Mucosa of descending colon (tissue), 3 donors: ENCODE measurements around the gene ABCG4. TPM values are rescaled to one million over a fixed set of nuclear protein-coding genes. Genes with fewer than 3 reads are reported as not detected.
A peak's percentile ranks its signal among the peaks of the same experiment; 100 is the strongest.

Source experiments
- ATAC-seq: fragments of 200-7000 bp; cut with Tn5 transposase; one replicate; pipeline ENCODE4 v1.9.1; 2020; ENCODE audit warnings: mild to moderate bottlenecking, moderate library complexity
- DNase-seq, 3 donors: peaks; one replicate each; pipeline ENCODE4 v3.0.0-alpha.2; 2020
- H3K36me3 ChIP-seq: fragments of 200-600 bp; one replicate; pipeline ENCODE4 v1.8.0; 2021; ENCODE audit warnings: low read depth, mild to moderate bottlenecking
- H3K4me1 ChIP-seq: fragments of 200-600 bp; one replicate; pipeline ENCODE4 v1.8.0; 2021; ENCODE audit warnings: low read depth, mild to moderate bottlenecking
- H3K4me3 ChIP-seq: fragments of 200-600 bp; one replicate; pipeline ENCODE4 v1.8.0; 2021; ENCODE audit warnings: mild to moderate bottlenecking
- H3K9me3 ChIP-seq: fragments of 200-600 bp; one replicate; pipeline ENCODE4 v1.8.0; 2021; ENCODE audit warnings: mild to moderate bottlenecking
- intact Hi-C, 2 donors: fragments of 100-400 bp; cut with DNase I in 1 of 2; cut with micrococcal nuclease in 1 of 2; formaldehyde crosslinking; loops; one replicate each; pipeline versions ENCODE4 v1.11.0 to v1.11.1; 2022; cut with DNase I, micrococcal nuclease
- total RNA-seq, 3 donors: library from RNA; stranded (reverse); fragmentation: NEBNext Ultra II Directional in 2 of 3; extraction: Animal tissue kit (Norgen Biotek cat#: 25700) in 2 of 3; gene quantifications; one replicate each; pipeline versions ENCODE4 v1.2.1 to v1.2.4, GENCODE V29; 2021 to 2023
- TF ChIP-seq, protein P1 (sequence below): fragments of 200-600 bp; IDR thresholded peaks from one replicate; pipeline ENCODE4 v1.8.0; 2022; ENCODE audit warnings: antibody characterized with exemption, mild to moderate bottlenecking
- donor health status: DM: no; HTN: no; CAD: no; lungs with moderate emphysema.
- donor health status: DM: no; HTN: no; CAD: no.
- donor health status: DM: no; HTN: yes; CAD: no.

ABCG4 gene
- total RNA-seq, 3 donors from 2014 or later: 0.07 to 0.85 TPM; not detected in 1

DNA sequence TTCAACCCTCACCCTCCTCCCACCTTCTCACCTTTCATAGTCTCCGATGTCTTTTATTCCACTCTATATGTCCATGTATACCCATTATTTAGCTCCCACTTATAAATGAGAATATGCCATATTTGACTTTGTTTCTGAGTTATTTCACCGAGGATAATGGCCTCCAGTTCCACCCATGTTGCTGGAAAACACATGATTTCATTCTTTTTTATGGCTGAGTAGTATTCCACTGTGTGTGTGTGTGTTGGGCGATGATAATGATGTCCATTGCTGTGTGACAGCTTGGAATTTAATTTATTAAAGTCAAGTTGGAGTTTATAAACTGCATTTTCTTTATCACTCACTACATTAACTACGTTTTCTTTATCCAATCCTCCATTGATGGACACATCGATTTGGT lies 30.6 kb upstream of the ABCG4 start:
- no peaks in the 10 kb centered on the region for H3K9me3 ChIP-seq
- peaks cover 9% of the 10 kb centered on the region for H3K4me1 ChIP-seq
- H3K4me3 ChIP-seq: no peak overlapping the region
- TF ChIP-seq, protein P1, sequence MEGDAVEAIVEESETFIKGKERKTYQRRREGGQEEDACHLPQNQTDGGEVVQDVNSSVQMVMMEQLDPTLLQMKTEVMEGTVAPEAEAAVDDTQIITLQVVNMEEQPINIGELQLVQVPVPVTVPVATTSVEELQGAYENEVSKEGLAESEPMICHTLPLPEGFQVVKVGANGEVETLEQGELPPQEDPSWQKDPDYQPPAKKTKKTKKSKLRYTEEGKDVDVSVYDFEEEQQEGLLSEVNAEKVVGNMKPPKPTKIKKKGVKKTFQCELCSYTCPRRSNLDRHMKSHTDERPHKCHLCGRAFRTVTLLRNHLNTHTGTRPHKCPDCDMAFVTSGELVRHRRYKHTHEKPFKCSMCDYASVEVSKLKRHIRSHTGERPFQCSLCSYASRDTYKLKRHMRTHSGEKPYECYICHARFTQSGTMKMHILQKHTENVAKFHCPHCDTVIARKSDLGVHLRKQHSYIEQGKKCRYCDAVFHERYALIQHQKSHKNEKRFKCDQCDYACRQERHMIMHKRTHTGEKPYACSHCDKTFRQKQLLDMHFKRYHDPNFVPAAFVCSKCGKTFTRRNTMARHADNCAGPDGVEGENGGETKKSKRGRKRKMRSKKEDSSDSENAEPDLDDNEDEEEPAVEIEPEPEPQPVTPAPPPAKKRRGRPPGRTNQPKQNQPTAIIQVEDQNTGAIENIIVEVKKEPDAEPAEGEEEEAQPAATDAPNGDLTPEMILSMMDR: no peak
- DNase-seq: no peak
- ATAC-seq: no peak
- no peaks in the 10 kb centered on the region for H3K36me3 ChIP-seq
- intact Hi-C loops: no loop called here

GRCh38 chr11:119118946-119119345 lies 29.9 kb upstream of the ABCG4 start:
- TF ChIP-seq, protein P1: no peak
- DNase-seq (no peak), ATAC-seq (no peak)
- H3K36me3 ChIP-seq: no peaks in the 10 kb centered on the region
- no peak overlapping the region for H3K4me3 ChIP-seq
- H3K4me1 ChIP-seq: peaks cover 9% of the 10 kb centered on the region
- intact Hi-C loops: no loop called here
- H3K9me3 ChIP-seq: no peaks in the 10 kb centered on the region

- Histone ChIP-seq H3K36me3 (no peaks in the 10 kb centered on the region), H3K4me1 (peaks cover 16% of the 10 kb centered on the region), H3K4me3 (no peak overlapping the region), H3K9me3 (no peaks in the 10 kb centered on the region)
- intact Hi-C loops: no loop called here
- TF ChIP-seq, protein P1: no peak
- no peak for ATAC-seq
- DNase-seq: no peak
Observed at GRCh38 chr11:119120639-119121007, 28.2 kb upstream of the ABCG4 start.

- H3K9me3 ChIP-seq: no peaks in the 10 kb centered on the region
- peak; percentile 100 for DNase-seq
- H3K4me3 ChIP-seq: peak within 1 kb of the TSS; percentile 87
- H3K4me1 ChIP-seq: peaks cover 18% of the 10 kb centered on the region
- TF ChIP-seq, protein P1: no peak
- H3K36me3 ChIP-seq: no peaks in the 10 kb centered on the region
- intact Hi-C loops: no loop called here
- ATAC-seq: peak; percentile 96
Observed at GRCh38 chr11:119121008-119121810, 27.6 kb upstream of the ABCG4 start, which contains the start of gene HINFP. Gene HINFP (plus strand): TSS chr11:119121580. CDS start chr11:119126945, 5,365 bp downstream.

DNA sequence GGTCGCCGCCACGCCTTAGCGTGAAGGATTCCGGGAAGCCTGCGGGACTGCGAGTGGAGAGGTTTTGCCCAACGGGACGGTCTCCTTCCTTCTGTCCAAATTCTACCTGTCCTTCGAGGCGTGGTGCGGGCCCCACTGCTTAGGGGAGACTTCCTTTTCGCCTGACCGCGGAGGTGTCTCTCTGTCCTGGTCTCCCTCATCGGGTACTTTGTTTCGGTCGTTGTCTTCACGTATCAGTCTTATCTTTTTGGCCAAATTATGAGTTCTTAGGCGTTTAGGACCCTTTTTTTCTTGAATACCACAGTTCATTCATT lies 27.1 kb upstream of the ABCG4 start:
- no peak for ATAC-seq
- TF ChIP-seq, protein P1: no peak
- intact Hi-C loops: no loop called here
- H3K36me3 ChIP-seq: no peaks in the 10 kb centered on the region
- H3K9me3 ChIP-seq: no peaks in the 10 kb centered on the region
- peak overlapping the region; percentile 87 for H3K4me3 ChIP-seq
- no peak for DNase-seq
- peaks cover 18% of the 10 kb centered on the region for H3K4me1 ChIP-seq
